Mesodermal cell (in vitro differentiated cells): ENCODE results near the gene RAVER2.

ENCODE experiments used
- H3K27ac ChIP-seq: 2 replicates; pipeline ENCODE4 v1.7.0; 2013; ENCODE audit warnings: mild to moderate bottlenecking, low read depth, low read length, moderate library complexity; ENCODE audit not compliant: severe bottlenecking
- H3K36me3 ChIP-seq: 2 replicates; pipeline ENCODE4 v1.7.1; 2013; ENCODE audit warnings: mild to moderate bottlenecking, low read length, moderate library complexity; ENCODE audit not compliant: control insufficient read depth, insufficient read depth
- H3K4me1 ChIP-seq: one replicate; pipeline ENCODE4 v1.7.1; 2013; ENCODE audit warnings: mild to moderate bottlenecking, low read length; ENCODE audit not compliant: insufficient read depth, control insufficient read depth, poor library complexity, severe bottlenecking
- H3K4me3 ChIP-seq: 2 replicates; pipeline ENCODE4 v1.7.0; 2013; ENCODE audit warnings: low read length, control low read depth, mild to moderate bottlenecking; ENCODE audit not compliant: insufficient read depth, poor library complexity, severe bottlenecking; ENCODE audit errors: extremely low read depth
- H3K9me3 ChIP-seq: 2 replicates; pipeline ENCODE4 v1.7.1; 2013; ENCODE audit warnings: mild to moderate bottlenecking, low read length, moderate library complexity; ENCODE audit not compliant: control insufficient read depth
- WGBS, 2 experiments: methylation state at CpG; one replicate each; pipeline ENCODE4 v1.1.5; 2013; ENCODE audit warnings: missing lambda C conversion rate in 2 of 2; ENCODE audit not compliant: insufficient coverage in 2 of 2; 5-methylcytosine and 5-hydroxymethylcytosine counted together

RAVER2 gene

GRCh38 chr1:64836802-64837201, 91.9 kb downstream of the RAVER2 start:
- H3K27ac ChIP-seq = peak overlapping the region; percentile 77
- H3K9me3 ChIP-seq = no peaks in the 10 kb centered on the region
- H3K4me1 ChIP-seq = peaks cover 25% of the 10 kb centered on the region
- H3K4me3 ChIP-seq = no peak overlapping the region
- H3K36me3 ChIP-seq = peaks cover 82% of the 10 kb centered on the region
- WGBS, 2 experiments = 90 to 91% methylated on average over 6 to 8 of the region's 8 CpGs

GRCh38 chr1:64838486-64838885, 93.6 kb downstream of the RAVER2 start:
- H3K27ac ChIP-seq = no peak overlapping the region
- H3K36me3 ChIP-seq = peaks cover 75% of the 10 kb centered on the region
- no peaks in the 10 kb centered on the region for H3K9me3 ChIP-seq
- 89% methylated on average over 3 of the region's 7 CpGs; no CpG with 5 or more reads in 1 of the 2 experiments for WGBS, 2 experiments
- H3K4me1 ChIP-seq = peaks cover 25% of the 10 kb centered on the region
- H3K4me3 ChIP-seq = no peak overlapping the region

GRCh38 chr1:64839261-64839660, 94.4 kb downstream of the RAVER2 start:
- 94% methylated on average over 5 of the region's 5 CpGs for WGBS, 2 experiments
- no peak overlapping the region for H3K4me3 ChIP-seq
- no peaks in the 10 kb centered on the region for H3K9me3 ChIP-seq
- H3K27ac ChIP-seq = no peak overlapping the region
- peaks cover 25% of the 10 kb centered on the region for H3K4me1 ChIP-seq
- H3K36me3 ChIP-seq = peaks cover 72% of the 10 kb centered on the region

- H3K27ac ChIP-seq = no peak overlapping the region
- WGBS, 2 experiments = 92 to 94% methylated on average over 13 to 15 of the region's 15 CpGs
- no peak overlapping the region for H3K4me3 ChIP-seq
- peaks cover 23% of the 10 kb centered on the region for H3K4me1 ChIP-seq
- peaks cover 75% of the 10 kb centered on the region for H3K36me3 ChIP-seq
- H3K9me3 ChIP-seq = no peaks in the 10 kb centered on the region
These were observed 95.0 kb downstream of the RAVER2 start for GRCh38 chr1:64839732-64840405.

- WGBS, 2 experiments = 84 to 94% methylated on average over 3 to 5 of the region's 6 CpGs
- Histone ChIP-seq H3K4me3 (no peak overlapping the region), H3K9me3 (no peaks in the 10 kb centered on the region), H3K27ac (no peak overlapping the region), H3K4me1 (peaks cover 16% of the 10 kb centered on the region), H3K36me3 (peaks cover 75% of the 10 kb centered on the region)
These were observed 96.6 kb downstream of the RAVER2 start for GRCh38 chr1:64841330-64842065.

GRCh38 chr1:64842224-64842623, 97.3 kb downstream of the RAVER2 start:
- WGBS, 2 experiments = 90 to 100% methylated on average over 1 to 2 of the region's 2 CpGs
- H3K9me3 ChIP-seq = no peaks in the 10 kb centered on the region
- H3K27ac ChIP-seq = no peak overlapping the region
- peaks cover 8% of the 10 kb centered on the region for H3K4me1 ChIP-seq
- no peak overlapping the region for H3K4me3 ChIP-seq
- peaks cover 75% of the 10 kb centered on the region for H3K36me3 ChIP-seq

- H3K4me1 ChIP-seq = peaks cover 4% of the 10 kb centered on the region
- H3K27ac ChIP-seq = no peak overlapping the region
- WGBS, 2 experiments = 97 to 98% methylated on average over 7 to 8 of the region's 9 CpGs
- H3K4me3 ChIP-seq = no peak overlapping the region
- no peaks in the 10 kb centered on the region for H3K9me3 ChIP-seq
- peaks cover 74% of the 10 kb centered on the region for H3K36me3 ChIP-seq
These were observed 98.8 kb downstream of the RAVER2 start for GRCh38 chr1:64843675-64844074.

- H3K9me3 ChIP-seq = no peaks in the 10 kb centered on the region
- 92 to 99% methylated on average over 3 to 7 of the region's 7 CpGs for WGBS, 2 experiments
- no peak overlapping the region for H3K27ac ChIP-seq
- H3K36me3 ChIP-seq = peaks cover 76% of the 10 kb centered on the region
- H3K4me3 ChIP-seq = no peak overlapping the region
- peaks cover 4% of the 10 kb centered on the region for H3K4me1 ChIP-seq
These were observed 99.3 kb downstream of the RAVER2 start for GRCh38 chr1:64844175-64844574.

- WGBS, 2 experiments = 90 to 94% methylated on average over 3 to 5 of the region's 7 CpGs
- peaks cover 4% of the 10 kb centered on the region for H3K4me1 ChIP-seq
- no peak overlapping the region for H3K4me3 ChIP-seq
- H3K27ac ChIP-seq = no peak overlapping the region
- H3K36me3 ChIP-seq = peaks cover 76% of the 10 kb centered on the region
- H3K9me3 ChIP-seq = no peaks in the 10 kb centered on the region
These were observed 99.7 kb downstream of the RAVER2 start for GRCh38 chr1:64844609-64845008.

- Histone ChIP-seq H3K9me3 (no peaks in the 10 kb centered on the region), H3K4me1 (peaks cover 4% of the 10 kb centered on the region), H3K4me3 (no peak overlapping the region), H3K27ac (no peak overlapping the region), H3K36me3 (peaks cover 77% of the 10 kb centered on the region)
- WGBS, 2 experiments = 94 to 95% methylated on average over 11 of the region's 13 CpGs
These were observed 101.1 kb downstream of the RAVER2 start for GRCh38 chr1:64845831-64846425.
